ENCODE results near the gene LMO4.
A peak's percentile ranks its signal among the peaks of the same experiment; 100 is the strongest.

Gene LMO4, protein sequence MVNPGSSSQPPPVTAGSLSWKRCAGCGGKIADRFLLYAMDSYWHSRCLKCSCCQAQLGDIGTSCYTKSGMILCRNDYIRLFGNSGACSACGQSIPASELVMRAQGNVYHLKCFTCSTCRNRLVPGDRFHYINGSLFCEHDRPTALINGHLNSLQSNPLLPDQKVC

DNA sequence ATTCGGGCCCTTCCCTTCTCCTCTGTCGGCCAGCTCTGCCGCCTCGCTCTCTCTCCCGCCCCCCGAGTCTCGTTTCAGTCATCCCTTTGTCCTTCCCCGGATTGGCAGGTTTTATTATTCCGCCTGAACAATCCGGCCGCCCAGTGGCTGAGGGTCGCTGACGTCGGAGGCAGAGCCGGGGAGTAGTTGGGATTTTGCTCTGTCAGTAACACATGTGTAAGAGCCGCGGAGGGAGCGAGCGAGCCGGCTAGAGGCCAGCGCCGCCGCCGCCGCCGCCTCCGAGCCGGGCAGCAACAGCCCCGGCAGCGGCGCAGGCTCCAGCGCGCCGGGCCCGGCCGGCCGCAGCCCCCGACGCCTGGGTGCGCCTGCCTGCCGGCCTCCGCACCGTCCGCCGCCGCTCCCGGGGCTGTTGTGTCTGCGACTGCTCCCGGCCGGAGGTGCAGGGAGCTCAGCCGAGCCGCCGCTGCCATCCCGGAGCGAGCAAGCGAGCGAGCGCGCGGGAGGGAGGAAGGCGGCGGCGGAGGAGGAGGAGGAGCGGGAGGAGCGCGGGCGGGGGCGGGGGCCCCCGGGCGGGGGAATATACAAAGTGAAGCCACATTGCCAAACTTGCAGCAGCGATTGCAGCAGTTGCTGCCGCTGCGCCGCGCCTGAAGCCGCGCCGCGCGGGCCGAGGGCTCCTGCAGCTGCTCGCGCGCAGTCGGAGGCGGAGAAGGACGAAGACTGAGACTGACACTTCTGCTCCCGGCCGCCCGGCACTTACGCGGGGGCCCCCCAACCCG is at the start of gene LMO4:
LMO4 (plus strand) TSS at position 609 of the 779 bp plus-strand sequence. CDS start 3,136 bp downstream, outside the sequence.
- H3K36me3 ChIP-seq (ENCODE audit: control insufficient read depth, insufficient read depth, low read length), result no peaks in the 10 kb centered on the region
- no peaks in the 10 kb centered on the region for H3K27me3 ChIP-seq (replicated peaks; ENCODE audit: control insufficient read depth, insufficient read depth, low read length)
- H3K4me3 ChIP-seq (replicated peaks; ENCODE audit: low read depth, low read length), result peak within 1 kb of the TSS; percentile 83
- peak; percentile 94 for DNase-seq (ENCODE audit: extremely low read depth, insufficient read length)
- TF ChIP-seq, protein P1, sequence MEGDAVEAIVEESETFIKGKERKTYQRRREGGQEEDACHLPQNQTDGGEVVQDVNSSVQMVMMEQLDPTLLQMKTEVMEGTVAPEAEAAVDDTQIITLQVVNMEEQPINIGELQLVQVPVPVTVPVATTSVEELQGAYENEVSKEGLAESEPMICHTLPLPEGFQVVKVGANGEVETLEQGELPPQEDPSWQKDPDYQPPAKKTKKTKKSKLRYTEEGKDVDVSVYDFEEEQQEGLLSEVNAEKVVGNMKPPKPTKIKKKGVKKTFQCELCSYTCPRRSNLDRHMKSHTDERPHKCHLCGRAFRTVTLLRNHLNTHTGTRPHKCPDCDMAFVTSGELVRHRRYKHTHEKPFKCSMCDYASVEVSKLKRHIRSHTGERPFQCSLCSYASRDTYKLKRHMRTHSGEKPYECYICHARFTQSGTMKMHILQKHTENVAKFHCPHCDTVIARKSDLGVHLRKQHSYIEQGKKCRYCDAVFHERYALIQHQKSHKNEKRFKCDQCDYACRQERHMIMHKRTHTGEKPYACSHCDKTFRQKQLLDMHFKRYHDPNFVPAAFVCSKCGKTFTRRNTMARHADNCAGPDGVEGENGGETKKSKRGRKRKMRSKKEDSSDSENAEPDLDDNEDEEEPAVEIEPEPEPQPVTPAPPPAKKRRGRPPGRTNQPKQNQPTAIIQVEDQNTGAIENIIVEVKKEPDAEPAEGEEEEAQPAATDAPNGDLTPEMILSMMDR (IDR thresholded peaks at IDR 0.05; ENCODE audit: insufficient read depth, low read length, poor library complexity, severe bottlenecking), result no peak

DNA sequence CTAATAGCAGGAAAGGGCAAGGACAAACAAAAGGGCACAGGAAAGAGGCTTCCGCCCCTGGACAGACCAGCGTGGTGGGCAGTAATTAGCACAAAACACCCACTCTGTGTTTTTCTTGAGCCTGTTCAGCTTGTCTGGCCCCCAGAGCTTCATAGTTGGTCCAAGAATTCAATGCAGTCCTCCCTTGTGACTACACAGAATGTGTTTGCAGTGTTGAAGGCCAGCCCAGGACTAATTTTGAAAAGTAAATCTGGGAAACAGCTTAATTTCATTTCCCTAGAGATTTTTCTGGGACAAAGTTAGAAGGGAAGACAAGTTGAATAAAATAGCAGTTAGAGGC is 49.2 kb upstream of the LMO4 start:
- TF ChIP-seq, protein P1 (IDR thresholded peaks at IDR 0.05; ENCODE audit: insufficient read depth, low read length, poor library complexity, severe bottlenecking), result no peak
- Histone ChIP-seq H3K36me3 (ENCODE audit: control insufficient read depth, insufficient read depth, low read length) (no peaks in the 10 kb centered on the region), H3K27me3 (replicated peaks; ENCODE audit: control insufficient read depth, insufficient read depth, low read length) (no peaks in the 10 kb centered on the region), H3K4me3 (replicated peaks; ENCODE audit: low read depth, low read length) (no peak overlapping the region)
- no peak for DNase-seq (ENCODE audit: extremely low read depth, insufficient read length)

DNA sequence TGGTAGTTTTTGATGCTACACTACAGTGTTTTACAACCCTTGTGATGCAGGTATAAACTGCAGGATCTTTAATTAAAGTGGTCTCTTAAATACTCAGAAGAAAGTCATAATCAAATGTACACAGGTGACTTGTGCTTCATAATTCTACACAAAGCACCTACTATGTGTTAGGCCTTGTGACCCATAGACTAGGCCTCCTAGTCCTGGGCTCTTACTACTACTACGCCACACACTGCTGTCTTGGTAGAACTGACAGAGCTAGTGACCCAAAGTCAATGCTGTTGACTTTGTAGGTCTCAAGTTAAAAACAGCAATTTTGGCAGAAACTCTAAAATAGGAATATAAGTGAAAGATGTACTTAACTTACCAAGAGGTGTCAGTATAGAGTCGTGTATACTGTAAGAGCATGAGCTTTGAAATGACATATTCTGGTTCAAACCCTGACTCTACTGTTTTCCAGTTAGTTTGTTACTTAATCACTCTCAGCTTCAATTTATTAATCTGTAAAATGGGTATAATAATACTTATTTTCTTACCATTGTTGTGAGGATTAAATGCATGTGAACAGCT is 48.6 kb upstream of the LMO4 start:
- H3K36me3 ChIP-seq (ENCODE audit: control insufficient read depth, insufficient read depth, low read length), result no peaks in the 10 kb centered on the region
- TF ChIP-seq, protein P1 (IDR thresholded peaks at IDR 0.05; ENCODE audit: insufficient read depth, low read length, poor library complexity, severe bottlenecking), result peak; percentile 33
- H3K27me3 ChIP-seq (replicated peaks; ENCODE audit: control insufficient read depth, insufficient read depth, low read length), result no peaks in the 10 kb centered on the region
- no peak for DNase-seq (ENCODE audit: extremely low read depth, insufficient read length)
- H3K4me3 ChIP-seq (replicated peaks; ENCODE audit: low read depth, low read length), result no peak overlapping the region

DNA sequence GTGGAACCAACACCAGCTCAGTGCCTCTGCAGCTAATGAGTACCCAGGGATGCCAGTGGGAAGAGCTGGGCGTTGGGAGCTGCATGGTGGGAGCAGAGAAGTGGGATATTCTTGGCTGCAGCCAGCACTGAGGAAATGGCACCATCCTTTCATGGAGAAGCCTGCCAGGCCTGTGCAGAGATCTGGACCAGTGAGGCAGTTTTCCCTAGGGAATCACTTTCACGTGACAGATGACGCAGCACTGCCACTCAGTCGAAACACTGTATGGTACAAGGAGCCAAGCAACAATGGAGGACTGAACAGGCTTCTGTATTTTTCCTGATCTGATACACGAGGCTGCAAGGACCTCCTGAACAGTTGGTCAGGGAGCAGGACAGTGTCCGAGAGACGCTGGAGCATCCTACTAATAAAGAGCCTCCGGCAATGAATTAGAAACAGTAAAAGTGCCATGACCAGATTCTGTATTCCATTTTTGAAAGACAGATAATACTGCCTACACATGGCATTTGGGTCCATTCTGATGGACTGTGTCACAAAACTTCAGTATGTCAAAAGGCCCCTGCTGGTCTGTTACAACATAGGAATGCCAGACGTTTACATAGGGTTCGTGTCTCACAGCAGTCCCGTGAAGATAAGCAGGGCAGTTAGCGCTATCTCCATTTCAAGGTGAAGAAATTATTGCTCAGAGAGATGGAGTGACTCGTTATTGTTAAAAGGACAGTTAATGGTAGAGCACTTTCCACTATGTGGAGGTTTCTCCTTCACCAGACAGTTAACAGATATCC is 44.0 kb upstream of the LMO4 start:
- H3K36me3 ChIP-seq (ENCODE audit: control insufficient read depth, insufficient read depth, low read length), result no peaks in the 10 kb centered on the region
- no peak for DNase-seq (ENCODE audit: extremely low read depth, insufficient read length)
- TF ChIP-seq, protein P1 (IDR thresholded peaks at IDR 0.05; ENCODE audit: insufficient read depth, low read length, poor library complexity, severe bottlenecking), result no peak
- no peaks in the 10 kb centered on the region for H3K27me3 ChIP-seq (replicated peaks; ENCODE audit: control insufficient read depth, insufficient read depth, low read length)
- H3K4me3 ChIP-seq (replicated peaks; ENCODE audit: low read depth, low read length), result no peak overlapping the region

DNA sequence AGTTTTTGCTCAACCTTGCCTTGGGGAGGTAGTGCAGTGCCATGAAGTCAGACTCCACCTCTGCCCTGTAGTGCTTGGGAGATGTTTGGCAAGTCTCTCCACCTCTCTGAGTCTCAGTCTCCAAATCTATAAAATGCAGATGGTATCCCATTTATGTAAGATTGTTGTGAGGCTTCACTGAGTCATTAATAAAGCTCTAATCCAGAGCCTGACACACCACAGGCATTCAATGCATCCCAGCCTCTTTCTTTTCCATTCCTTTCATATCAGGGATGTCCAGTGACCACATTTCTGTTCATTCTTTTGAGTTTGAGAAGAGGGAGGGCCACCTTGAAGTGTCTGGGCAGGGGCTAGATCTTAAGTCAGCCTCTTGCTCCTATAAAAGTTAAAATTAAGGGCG is 37.6 kb upstream of the LMO4 start:
- DNase-seq (ENCODE audit: extremely low read depth, insufficient read length), result no peak
- H3K27me3 ChIP-seq (replicated peaks; ENCODE audit: control insufficient read depth, insufficient read depth, low read length), result no peaks in the 10 kb centered on the region; the same call in 1 of the 2 replicates
- no peak overlapping the region for H3K4me3 ChIP-seq (replicated peaks; ENCODE audit: low read depth, low read length)
- H3K36me3 ChIP-seq (ENCODE audit: control insufficient read depth, insufficient read depth, low read length), result no peaks in the 10 kb centered on the region
- TF ChIP-seq, protein P1 (IDR thresholded peaks at IDR 0.05; ENCODE audit: insufficient read depth, low read length, poor library complexity, severe bottlenecking), result no peak

All from GM06990 (cell line).